AG04450 (cell line): ENCODE results near the gene RPL28. TPM values are rescaled to one million over a fixed set of nuclear protein-coding genes. Genes with fewer than 3 reads are reported as not detected.

Experiments
- CTCF ChIA-PET: fragments of 300-600, 350-600 bp; formaldehyde crosslinking; extraction: SDS; loops from one replicate; lab custom pipeline; 2022; ENCODE audit warnings: antibody characterized with exemption, inconsistent platforms; lab: Charles Lee
- POLR2A ChIA-PET: fragments of 350-600 bp; formaldehyde crosslinking; extraction: SDS; loops from one replicate; lab custom pipeline; 2021; ENCODE audit warnings: antibody characterized with exemption, inconsistent platforms; lab: Yijun Ruan, JAX
- DNase-seq: peaks from one replicate; pipeline ENCODE4 v3.0.0-alpha.2; 2011; ENCODE audit warnings: low read depth, low spot score
- H3K27ac ChIP-seq: one replicate; pipeline ENCODE4 v1.5.1; 2012; ENCODE audit warnings: low read depth, low read length, control low read depth
- H3K27me3 ChIP-seq: one replicate; pipeline ENCODE4 v1.6.0; 2012; ENCODE audit warnings: low read length; ENCODE audit not compliant: control insufficient read depth, insufficient read depth
- H3K4me3 ChIP-seq: 2 replicates; pipeline ENCODE4 v1.5.1; 2011; ENCODE audit warnings: mild to moderate bottlenecking, low read depth, low read length, control low read depth
- H3K9me3 ChIP-seq: 2 replicates; pipeline ENCODE4 v1.5.1; 2012; ENCODE audit warnings: low read length; ENCODE audit not compliant: control insufficient read depth, insufficient read depth
- CTCF ChIP-seq: IDR thresholded peaks from 2 replicates; pipeline ENCODE4 v1.5.1; 2011; ENCODE audit warnings: low read depth, low read length, control low read depth, inconsistent platforms
- polyA plus RNA-seq: library from polyadenylated mRNA; depleted of rRNA; stranded (reverse); fragments of >200 nt; gene quantifications from 2 replicates; pipeline ENCODE4 v1.2.3, GENCODE V29; 2011

The RPL28 gene
- polyA plus RNA-seq, 1 experiment = 325 TPM

GRCh38 chr19:55379174-55379573 lies 6.6 kb upstream of the RPL28 start:
- DNase-seq = no peak
- Histone ChIP-seq H3K27ac (no peak overlapping the region), H3K9me3 (no peaks in the 10 kb centered on the region; the same call in 1 of the 2 replicates), H3K4me3 (no peak overlapping the region), H3K27me3 (no peaks in the 10 kb centered on the region)
- ChIA-PET CTCF (no interaction called here), POLR2A (no interaction called here)
- no peak for TF ChIP-seq CTCF

GRCh38 chr19:55382013-55382412 lies 3.7 kb upstream of the RPL28 start:
- no peak overlapping the region for H3K27ac ChIP-seq
- no peak for DNase-seq
- ChIA-PET CTCF (no interaction called here), POLR2A (no interaction called here)
- TF ChIP-seq CTCF = no peak
- H3K9me3 ChIP-seq = peaks cover 4% of the 10 kb centered on the region; the same call in 1 of the 2 replicates
- no peak overlapping the region for H3K4me3 ChIP-seq
- H3K27me3 ChIP-seq = no peaks in the 10 kb centered on the region

GRCh38 chr19:55382522-55383054 lies 3.1 kb upstream of the RPL28 start:
- H3K27me3 ChIP-seq = no peaks in the 10 kb centered on the region
- H3K27ac ChIP-seq = no peak overlapping the region
- peaks cover 4% of the 10 kb centered on the region; the same call in 1 of the 2 replicates for H3K9me3 ChIP-seq
- DNase-seq = no peak
- ChIA-PET CTCF (interaction anchor here (3.2 kb wide), 1 partner anchor 91 kb away, joined by 15 read pairs; no protein-coding TSS in a partner anchor), POLR2A (interaction anchor here (2.9 kb wide), 1 partner anchor 13 kb away, joined by 24 read pairs; the partner anchor contains the start of gene IL11)
- no peak for TF ChIP-seq CTCF
- H3K4me3 ChIP-seq = no peak overlapping the region

GRCh38 chr19:55383279-55384130 lies 2.2 kb upstream of the RPL28 start:
- TF ChIP-seq CTCF = no peak
- POLR2A ChIA-PET = interaction anchor here (0.6 to 2.9 kb wide), 10 partner anchors 8 to 124 kb away, joined by 3 to 24 read pairs (median 6); partner anchors contain the start of genes GARIN5B, HSPBP1, IL11 and PPP6R1

More at GRCh38 chr19:55383279-55384130, 2.2 kb upstream of the RPL28 start:
- no peak for DNase-seq
- Histone ChIP-seq H3K27me3 (no peaks in the 10 kb centered on the region), H3K4me3 (peak overlapping the region; percentile 58), H3K9me3 (peaks cover 4% of the 10 kb centered on the region; the same call in 1 of the 2 replicates), H3K27ac (peak overlapping the region; percentile 2)
- CTCF ChIA-PET = interaction anchor here (0.6 to 3.2 kb wide), 4 partner anchors 44 to 242 kb away, joined by 3 to 15 read pairs (median 3); partner anchors contain the start of gene KMT5C
